ENCODE data around the gene EGFL8. TPM values are rescaled to one million over a fixed set of nuclear protein-coding genes. Genes with fewer than 3 reads are reported as not detected.
A peak's percentile ranks its signal among the peaks of the same experiment; 100 is the strongest.

Gene EGFL8
- total and polyA plus RNA-seq, 2 donors = 17.6 to 22.8 TPM

- no peaks in the 10 kb centered on the region for H3K36me3 ChIP-seq (ENCODE audit: insufficient read depth)
- H3K27ac ChIP-seq (ENCODE audit: low read depth) = no peak overlapping the region
- no peaks in the 10 kb centered on the region for H3K4me1 ChIP-seq (ENCODE audit: insufficient read depth)
- 50% methylated on average over 55 of the region's 55 CpGs for WGBS
- H3K4me3 ChIP-seq (ENCODE audit: low read depth, low read length) = no peak overlapping the region
- DNase-seq (ENCODE audit: extremely low spot score) = no peak
Observed at GRCh38 chr6:32149932-32150870, 14.2 kb upstream of the EGFL8 start.

- H3K4me3 ChIP-seq (ENCODE audit: low read depth, low read length) = peak overlapping the region; percentile 43
- H3K27ac ChIP-seq (ENCODE audit: low read depth) = no peak overlapping the region
- DNase-seq (ENCODE audit: extremely low spot score) = no peak
- H3K4me1 ChIP-seq (ENCODE audit: insufficient read depth) = no peaks in the 10 kb centered on the region
- no peaks in the 10 kb centered on the region for H3K36me3 ChIP-seq (ENCODE audit: insufficient read depth)
- WGBS = 35% methylated on average over 8 of the region's 8 CpGs
Observed at GRCh38 chr6:32151181-32151862, 13.1 kb upstream of the EGFL8 start.

DNA sequence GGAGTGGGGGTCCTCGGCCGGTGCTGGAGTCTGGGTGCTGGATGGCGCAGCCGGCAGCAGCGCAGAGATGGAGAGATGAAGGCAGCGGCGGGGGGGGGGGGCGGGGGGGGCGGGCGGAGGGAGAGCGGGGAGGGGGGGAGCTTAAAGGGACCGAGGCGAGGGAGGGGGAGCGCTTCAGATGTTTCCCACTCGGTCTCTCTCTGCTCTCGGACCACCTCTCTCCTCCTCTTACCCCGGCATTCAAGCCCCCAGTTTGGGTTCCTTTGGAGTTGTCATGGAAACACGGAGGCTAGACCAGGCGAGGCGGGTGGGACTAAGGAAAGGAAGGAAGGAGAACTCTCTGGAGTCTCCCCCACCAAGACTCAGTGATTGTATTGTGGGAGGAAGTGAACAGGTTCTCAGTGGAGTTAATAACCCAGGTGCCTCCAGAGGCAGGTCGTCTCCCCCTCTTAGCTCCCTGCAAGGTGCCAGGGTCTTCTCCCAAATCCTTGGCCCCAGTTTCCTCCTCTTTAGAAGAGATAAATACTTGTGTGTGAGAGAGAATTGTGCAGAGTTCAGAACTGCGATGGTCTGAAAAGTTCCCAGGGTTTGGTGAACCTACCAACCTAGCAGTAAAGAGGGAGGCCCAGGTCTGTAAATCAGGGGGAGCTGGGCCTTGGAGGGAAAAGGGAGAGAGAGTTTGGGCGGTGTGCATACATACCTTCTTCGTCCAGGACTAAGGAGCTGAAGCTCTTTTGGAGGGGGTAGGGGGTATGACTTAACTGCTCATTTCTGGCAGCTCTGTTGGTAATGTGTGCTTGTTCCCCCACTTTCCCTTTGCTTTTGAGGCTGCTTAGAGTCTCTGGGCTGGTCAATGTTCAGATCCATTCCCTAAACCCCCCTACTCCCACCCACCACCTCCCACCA lies 12.3 kb upstream of the EGFL8 start, which contains the start of gene PRRT1:
TSS of gene PRRT1 (minus strand) at position 77 of the 906 bp plus-strand sequence. CDS start 112 bp downstream, outside the sequence.
- 16% methylated on average over 18 of the region's 24 CpGs for WGBS
- Histone ChIP-seq H3K4me3 (ENCODE audit: low read depth, low read length) (peak within 1 kb of the TSS; percentile 65), H3K4me1 (ENCODE audit: insufficient read depth) (no peaks in the 10 kb centered on the region), H3K27ac (ENCODE audit: low read depth) (peak within 1 kb of the TSS; percentile 76), H3K36me3 (ENCODE audit: insufficient read depth) (no peaks in the 10 kb centered on the region)
- DNase-seq (ENCODE audit: extremely low spot score) = no peak

GRCh38 chr6:32152769-32153563 lies 11.4 kb upstream of the EGFL8 start:
- H3K4me1 ChIP-seq (ENCODE audit: insufficient read depth) = no peaks in the 10 kb centered on the region
- 20% methylated on average over 35 of the region's 35 CpGs for WGBS
- no peak for DNase-seq (ENCODE audit: extremely low spot score)
- peak overlapping the region; percentile 65 for H3K4me3 ChIP-seq (ENCODE audit: low read depth, low read length)
- peak overlapping the region; percentile 76 for H3K27ac ChIP-seq (ENCODE audit: low read depth)
- no peaks in the 10 kb centered on the region for H3K36me3 ChIP-seq (ENCODE audit: insufficient read depth)

DNA sequence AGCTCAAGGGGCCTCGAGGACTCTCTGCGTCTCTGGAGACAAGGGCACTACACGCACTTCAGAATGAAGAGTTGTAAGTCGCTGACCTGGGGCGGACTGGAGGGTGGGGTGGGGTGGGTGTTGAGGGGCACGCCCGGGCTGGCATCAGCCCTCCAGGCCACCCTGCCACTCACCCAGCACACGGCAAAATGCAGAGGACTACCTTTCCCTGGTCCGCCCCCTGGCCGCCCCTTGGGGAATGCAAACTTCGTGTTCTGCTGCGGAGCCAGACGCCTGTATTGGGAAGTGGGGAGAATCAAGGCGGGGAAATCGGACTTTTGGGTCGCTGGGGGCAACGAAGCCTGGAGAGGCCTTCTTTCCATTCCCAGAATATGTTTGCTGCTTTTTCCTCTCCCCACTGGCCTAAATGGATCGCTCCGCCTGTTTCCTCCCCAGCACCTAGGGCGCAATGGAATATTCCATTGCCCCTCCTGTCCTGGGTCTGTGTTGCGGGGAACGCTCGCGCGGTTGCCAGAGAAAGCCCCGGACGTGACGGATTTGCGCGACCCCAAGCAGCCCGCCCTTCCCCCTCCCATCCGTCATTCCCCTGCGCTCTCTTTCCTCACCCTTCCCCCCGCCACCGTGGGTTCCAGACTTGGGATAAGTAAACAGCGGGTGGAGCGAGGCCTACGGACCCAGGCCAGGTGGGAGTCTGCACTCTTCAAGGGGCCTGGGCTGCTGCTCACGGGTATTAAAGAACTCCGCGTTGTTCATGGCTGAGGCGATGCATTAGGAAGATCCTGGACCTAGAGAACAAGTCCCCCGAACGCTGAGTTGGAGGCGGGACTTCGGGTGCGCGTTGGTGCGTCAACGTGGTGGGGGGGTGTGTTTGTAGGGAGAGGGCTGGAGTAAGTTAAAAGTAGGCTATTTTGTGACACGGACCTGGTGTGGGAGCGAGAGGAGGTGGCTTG lies 10.6 kb upstream of the EGFL8 start, which contains the start of gene PPT2:
TSS of gene PPT2 (plus strand) at position 578 of the 950 bp plus-strand sequence. CDS start 454 bp downstream, outside the sequence.
- under 1% methylated on average over 52 of the region's 52 CpGs for WGBS
- Histone ChIP-seq H3K36me3 (ENCODE audit: insufficient read depth) (no peaks in the 10 kb centered on the region), H3K27ac (ENCODE audit: low read depth) (peak within 1 kb of the TSS; percentile 76), H3K4me3 (ENCODE audit: low read depth, low read length) (peak within 1 kb of the TSS; percentile 65), H3K4me1 (ENCODE audit: insufficient read depth) (no peaks in the 10 kb centered on the region)
- peak; percentile 89 for DNase-seq (ENCODE audit: extremely low spot score)

GRCh38 chr6:32154514-32155161 lies 9.8 kb upstream of the EGFL8 start:
- WGBS = 4% methylated on average over 34 of the region's 34 CpGs
- no peak for DNase-seq (ENCODE audit: extremely low spot score)
- H3K4me3 ChIP-seq (ENCODE audit: low read depth, low read length) = peak overlapping the region; percentile 65
- H3K36me3 ChIP-seq (ENCODE audit: insufficient read depth) = no peaks in the 10 kb centered on the region
- H3K4me1 ChIP-seq (ENCODE audit: insufficient read depth) = no peaks in the 10 kb centered on the region
- H3K27ac ChIP-seq (ENCODE audit: low read depth) = peak overlapping the region; percentile 66

DNA sequence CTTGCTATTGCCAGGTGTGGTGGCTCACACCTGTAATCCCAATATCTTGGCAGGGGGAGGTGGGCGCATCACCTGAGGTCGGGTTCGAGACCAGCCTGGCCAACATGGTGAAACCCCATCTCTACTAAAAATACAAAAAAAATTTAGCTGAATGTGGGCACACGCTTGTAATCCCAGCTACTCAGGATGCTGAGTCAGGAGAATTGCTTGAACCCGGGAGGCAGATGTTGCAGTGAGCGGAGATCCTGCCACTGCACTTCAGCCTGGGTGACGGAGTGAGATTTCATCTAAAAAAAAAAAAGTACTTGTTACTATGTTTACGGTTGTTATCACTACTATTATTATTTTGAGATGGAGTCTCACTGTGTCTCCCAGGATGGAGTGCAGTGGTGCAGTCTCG lies 7.5 kb upstream of the EGFL8 start:
- WGBS = 91% methylated on average over 9 of the region's 9 CpGs
- no peak for DNase-seq (ENCODE audit: extremely low spot score)
- no peak overlapping the region for H3K27ac ChIP-seq (ENCODE audit: low read depth)
- H3K4me3 ChIP-seq (ENCODE audit: low read depth, low read length) = no peak overlapping the region
- H3K4me1 ChIP-seq (ENCODE audit: insufficient read depth) = no peaks in the 10 kb centered on the region
- H3K36me3 ChIP-seq (ENCODE audit: insufficient read depth) = no peaks in the 10 kb centered on the region

DNA sequence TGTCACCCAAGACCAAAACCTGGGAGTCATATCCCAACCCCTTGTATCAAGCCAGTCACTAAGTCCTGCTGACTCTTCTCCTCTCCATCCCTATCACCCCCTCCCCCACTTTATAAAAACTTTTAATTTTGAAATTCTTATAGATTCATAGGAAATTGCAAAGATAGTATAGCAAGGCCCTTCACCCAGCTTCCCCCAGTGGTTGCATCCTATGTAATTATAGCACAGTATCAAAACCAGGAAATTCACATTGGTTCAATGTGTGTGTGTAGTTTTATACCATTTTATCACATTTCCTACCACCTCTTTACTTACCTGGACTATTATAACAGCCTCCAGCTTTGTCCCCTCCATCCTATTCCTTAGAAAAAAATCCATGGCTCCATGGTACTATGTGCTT lies 6.3 kb upstream of the EGFL8 start:
- DNase-seq (ENCODE audit: extremely low spot score) = no peak
- Histone ChIP-seq H3K4me3 (ENCODE audit: low read depth, low read length) (no peak overlapping the region), H3K4me1 (ENCODE audit: insufficient read depth) (no peaks in the 10 kb centered on the region), H3K27ac (ENCODE audit: low read depth) (no peak overlapping the region), H3K36me3 (ENCODE audit: insufficient read depth) (no peaks in the 10 kb centered on the region)

- DNase-seq (ENCODE audit: extremely low spot score) = no peak
- H3K4me3 ChIP-seq (ENCODE audit: low read depth, low read length) = no peak overlapping the region
- H3K36me3 ChIP-seq (ENCODE audit: insufficient read depth) = peaks cover 1% of the 10 kb centered on the region
- H3K4me1 ChIP-seq (ENCODE audit: insufficient read depth) = no peaks in the 10 kb centered on the region
- 83% methylated on average over 7 of the region's 7 CpGs for WGBS
- no peak overlapping the region for H3K27ac ChIP-seq (ENCODE audit: low read depth)
Observed at GRCh38 chr6:32163559-32164258, 686 bp upstream of the EGFL8 start.

DNA sequence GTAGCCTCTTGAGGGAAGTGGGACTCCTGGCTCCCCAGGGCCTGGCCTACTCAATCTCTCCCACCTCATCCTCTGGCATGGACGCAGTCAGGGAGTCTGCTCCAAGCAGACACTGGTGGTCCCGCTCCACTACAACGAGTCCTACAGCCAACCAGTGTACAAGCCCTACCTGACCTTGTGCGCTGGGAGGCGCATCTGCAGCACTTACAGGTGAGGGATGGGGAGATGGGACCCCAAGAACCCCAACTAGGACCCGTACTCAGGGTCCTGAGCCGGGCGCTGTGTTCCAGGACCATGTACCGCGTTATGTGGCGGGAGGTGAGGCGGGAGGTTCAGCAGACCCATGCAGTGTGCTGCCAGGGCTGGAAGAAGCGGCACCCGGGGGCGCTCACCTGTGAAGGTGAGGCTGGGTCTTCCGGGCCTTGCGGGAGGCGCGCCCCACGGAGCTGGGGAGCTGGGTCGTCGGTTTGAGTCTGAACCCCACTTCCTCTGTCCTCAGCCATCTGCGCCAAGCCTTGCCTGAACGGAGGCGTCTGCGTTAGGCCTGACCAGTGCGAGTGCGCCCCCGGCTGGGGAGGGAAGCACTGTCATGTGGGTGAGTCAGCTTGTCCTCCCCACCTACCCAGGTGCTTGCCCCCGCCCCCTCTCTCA lies 2.1 kb downstream of the EGFL8 start:
- peaks cover 1% of the 10 kb centered on the region for H3K36me3 ChIP-seq (ENCODE audit: insufficient read depth)

More for the DNA sequence above, 2.1 kb downstream of the EGFL8 start:
- WGBS = 76% methylated on average over 30 of the region's 30 CpGs
- no peaks in the 10 kb centered on the region for H3K4me1 ChIP-seq (ENCODE audit: insufficient read depth)
- no peak overlapping the region for H3K27ac ChIP-seq (ENCODE audit: low read depth)
- DNase-seq (ENCODE audit: extremely low spot score) = no peak
- H3K4me3 ChIP-seq (ENCODE audit: low read depth, low read length) = no peak overlapping the region
